Measurements from ENCODE around the gene XRCC5.

The XRCC5 gene

DNA sequence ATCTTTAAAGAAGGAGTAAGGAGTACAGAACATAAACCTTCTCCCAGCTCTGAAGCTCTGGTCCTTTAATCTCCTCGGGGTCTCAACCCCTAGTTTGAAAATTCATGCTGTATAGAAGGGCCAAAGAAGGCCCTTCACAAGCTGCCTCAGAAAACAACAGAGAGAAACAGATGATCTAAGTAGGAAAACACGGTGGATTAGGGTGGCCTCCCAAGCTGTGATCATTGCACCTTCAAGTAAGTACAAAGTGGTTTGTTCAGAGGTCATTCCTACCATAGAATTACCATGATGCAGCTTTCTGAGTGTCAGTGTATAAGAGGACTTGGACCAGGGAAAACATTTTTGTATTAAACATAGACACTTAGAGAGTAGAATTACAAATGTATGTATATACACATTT lies 16.5 kb upstream of the XRCC5 start:
- Histone ChIP-seq H3K27ac (ENCODE audit: extremely low read depth, low read depth, low read length) (no peak overlapping the region), H3K36me3 (ENCODE audit: control insufficient read depth in 2 of 2, insufficient read depth in 1 of 2, low read length in 2 of 2) (no peaks in the 10 kb centered on the region), H3K4me3 (ENCODE audit: low read depth, low read length) (no peak overlapping the region), H3K4me1 (ENCODE audit: control insufficient read depth, insufficient read depth, low read length) (no peaks in the 10 kb centered on the region), H3K9me3 (ENCODE audit: control insufficient read depth, insufficient read depth, low read depth, low read length) (no peaks in the 10 kb centered on the region)
- ChIA-PET POLR2A (interaction anchor here (0.7 kb wide), 1 partner anchor 414 kb away, joined by 3 read pairs; no protein-coding TSS in a partner anchor), CTCF (interaction anchor here (1.3 kb wide), 1 partner anchor 16 kb away, joined by 4 read pairs; the partner anchor contains the start of gene XRCC5)
- no peak for TF ChIP-seq ZNF202 (tag by site-specific recombination; IDR thresholded peaks at IDR 0.05; ENCODE audit: borderline replicate concordance)
- no peak for TF ChIP-seq ZNF426 (tag by site-specific recombination; IDR thresholded peaks at IDR 0.05)
- TF ChIP-seq ZNF121 (tag by site-specific recombination; IDR thresholded peaks at IDR 0.05): no peak
- TF ChIP-seq ZNF2 (tag by site-specific recombination; IDR thresholded peaks at IDR 0.05): no peak
- TF ChIP-seq ZBTB20 (tag by site-specific recombination; IDR thresholded peaks at IDR 0.05): no peak
- TF ChIP-seq ZNF155 (tag by site-specific recombination; IDR thresholded peaks at IDR 0.05): no peak
- TF ChIP-seq, protein P1, sequence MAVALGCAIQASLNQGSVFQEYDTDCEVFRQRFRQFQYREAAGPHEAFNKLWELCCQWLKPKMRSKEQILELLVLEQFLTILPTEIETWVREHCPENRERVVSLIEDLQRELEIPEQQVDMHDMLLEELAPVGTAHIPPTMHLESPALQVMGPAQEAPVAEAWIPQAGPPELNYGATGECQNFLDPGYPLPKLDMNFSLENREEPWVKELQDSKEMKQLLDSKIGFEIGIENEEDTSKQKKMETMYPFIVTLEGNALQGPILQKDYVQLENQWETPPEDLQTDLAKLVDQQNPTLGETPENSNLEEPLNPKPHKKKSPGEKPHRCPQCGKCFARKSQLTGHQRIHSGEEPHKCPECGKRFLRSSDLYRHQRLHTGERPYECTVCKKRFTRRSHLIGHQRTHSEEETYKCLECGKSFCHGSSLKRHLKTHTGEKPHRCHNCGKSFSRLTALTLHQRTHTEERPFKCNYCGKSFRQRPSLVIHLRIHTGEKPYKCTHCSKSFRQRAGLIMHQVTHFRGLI (tag by site-specific recombination; IDR thresholded peaks at IDR 0.05): no peak
- no peak for TF ChIP-seq GFI1B (tag by site-specific recombination; IDR thresholded peaks at IDR 0.05)
- TF ChIP-seq KLF9 (tag by site-specific recombination; IDR thresholded peaks at IDR 0.05; ENCODE audit: low read depth): no peak
- TF ChIP-seq ZNF830 (tag by site-specific recombination; IDR thresholded peaks at IDR 0.05; ENCODE audit: low read depth): no peak

DNA sequence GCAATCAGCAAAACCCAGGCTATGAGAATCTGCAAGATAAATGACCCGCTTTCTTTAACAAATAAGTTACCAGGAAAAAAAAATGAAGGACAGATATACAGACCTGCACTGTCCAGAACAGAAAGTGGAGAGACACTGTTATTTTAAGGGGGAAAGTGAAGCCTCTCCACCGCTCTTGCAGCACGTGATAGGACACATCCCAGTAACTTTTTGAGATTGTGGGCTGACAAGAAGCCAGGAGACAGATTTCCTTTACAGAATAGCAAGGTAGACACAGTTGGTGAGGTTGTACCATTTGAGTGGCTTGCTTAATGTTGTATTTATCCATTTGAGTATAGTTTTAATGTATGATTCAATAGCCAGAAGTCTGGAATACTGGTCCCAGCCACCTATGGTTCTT lies 14.4 kb upstream of the XRCC5 start:
- no peaks in the 10 kb centered on the region for H3K4me1 ChIP-seq (ENCODE audit: control insufficient read depth, insufficient read depth, low read length)
- no peak overlapping the region for H3K27ac ChIP-seq (ENCODE audit: extremely low read depth, low read depth, low read length)
- no peak overlapping the region for H3K4me3 ChIP-seq (ENCODE audit: low read depth, low read length)
- CTCF ChIA-PET: interaction anchor here (0.8 kb wide), 1 partner anchor 16 kb away, joined by 3 read pairs; no protein-coding TSS in a partner anchor
- no peaks in the 10 kb centered on the region for H3K9me3 ChIP-seq (ENCODE audit: control insufficient read depth, insufficient read depth, low read depth, low read length)
- no peaks in the 10 kb centered on the region for H3K36me3 ChIP-seq (ENCODE audit: control insufficient read depth in 2 of 2, insufficient read depth in 1 of 2, low read length in 2 of 2)
- POLR2A ChIA-PET: interaction anchor here (1.1 kb wide), 1 partner anchor 14 kb away, joined by 3 read pairs; no protein-coding TSS in a partner anchor
- TF ChIP-seq, protein P2, sequence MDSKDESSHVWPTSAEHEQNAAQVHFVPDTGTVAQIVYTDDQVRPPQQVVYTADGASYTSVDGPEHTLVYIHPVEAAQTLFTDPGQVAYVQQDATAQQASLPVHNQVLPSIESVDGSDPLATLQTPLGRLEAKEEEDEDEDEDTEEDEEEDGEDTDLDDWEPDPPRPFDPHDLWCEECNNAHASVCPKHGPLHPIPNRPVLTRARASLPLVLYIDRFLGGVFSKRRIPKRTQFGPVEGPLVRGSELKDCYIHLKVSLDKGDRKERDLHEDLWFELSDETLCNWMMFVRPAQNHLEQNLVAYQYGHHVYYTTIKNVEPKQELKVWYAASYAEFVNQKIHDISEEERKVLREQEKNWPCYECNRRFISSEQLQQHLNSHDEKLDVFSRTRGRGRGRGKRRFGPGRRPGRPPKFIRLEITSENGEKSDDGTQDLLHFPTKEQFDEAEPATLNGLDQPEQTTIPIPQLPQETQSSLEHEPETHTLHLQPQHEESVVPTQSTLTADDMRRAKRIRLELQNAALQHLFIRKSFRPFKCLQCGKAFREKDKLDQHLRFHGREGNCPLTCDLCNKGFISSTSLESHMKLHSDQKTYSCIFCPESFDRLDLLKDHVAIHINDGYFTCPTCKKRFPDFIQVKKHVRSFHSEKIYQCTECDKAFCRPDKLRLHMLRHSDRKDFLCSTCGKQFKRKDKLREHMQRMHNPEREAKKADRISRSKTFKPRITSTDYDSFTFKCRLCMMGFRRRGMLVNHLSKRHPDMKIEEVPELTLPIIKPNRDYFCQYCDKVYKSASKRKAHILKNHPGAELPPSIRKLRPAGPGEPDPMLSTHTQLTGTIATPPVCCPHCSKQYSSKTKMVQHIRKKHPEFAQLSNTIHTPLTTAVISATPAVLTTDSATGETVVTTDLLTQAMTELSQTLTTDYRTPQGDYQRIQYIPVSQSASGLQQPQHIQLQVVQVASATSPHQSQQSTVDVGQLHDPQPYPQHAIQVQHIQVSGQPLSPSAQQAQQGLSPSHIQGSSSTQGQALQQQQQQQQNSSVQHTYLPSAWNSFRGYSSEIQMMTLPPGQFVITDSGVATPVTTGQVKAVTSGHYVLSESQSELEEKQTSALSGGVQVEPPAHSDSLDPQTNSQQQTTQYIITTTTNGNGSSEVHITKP (tag by site-specific recombination; IDR thresholded peaks at IDR 0.05): 0 out of 2 replicates have a peak, but pooled peaks have one; percentile 49
- TF ChIP-seq MEIS1 (CRISPR knock-in tag; IDR thresholded peaks at IDR 0.05; ENCODE audit: borderline replicate concordance): no peak

DNA sequence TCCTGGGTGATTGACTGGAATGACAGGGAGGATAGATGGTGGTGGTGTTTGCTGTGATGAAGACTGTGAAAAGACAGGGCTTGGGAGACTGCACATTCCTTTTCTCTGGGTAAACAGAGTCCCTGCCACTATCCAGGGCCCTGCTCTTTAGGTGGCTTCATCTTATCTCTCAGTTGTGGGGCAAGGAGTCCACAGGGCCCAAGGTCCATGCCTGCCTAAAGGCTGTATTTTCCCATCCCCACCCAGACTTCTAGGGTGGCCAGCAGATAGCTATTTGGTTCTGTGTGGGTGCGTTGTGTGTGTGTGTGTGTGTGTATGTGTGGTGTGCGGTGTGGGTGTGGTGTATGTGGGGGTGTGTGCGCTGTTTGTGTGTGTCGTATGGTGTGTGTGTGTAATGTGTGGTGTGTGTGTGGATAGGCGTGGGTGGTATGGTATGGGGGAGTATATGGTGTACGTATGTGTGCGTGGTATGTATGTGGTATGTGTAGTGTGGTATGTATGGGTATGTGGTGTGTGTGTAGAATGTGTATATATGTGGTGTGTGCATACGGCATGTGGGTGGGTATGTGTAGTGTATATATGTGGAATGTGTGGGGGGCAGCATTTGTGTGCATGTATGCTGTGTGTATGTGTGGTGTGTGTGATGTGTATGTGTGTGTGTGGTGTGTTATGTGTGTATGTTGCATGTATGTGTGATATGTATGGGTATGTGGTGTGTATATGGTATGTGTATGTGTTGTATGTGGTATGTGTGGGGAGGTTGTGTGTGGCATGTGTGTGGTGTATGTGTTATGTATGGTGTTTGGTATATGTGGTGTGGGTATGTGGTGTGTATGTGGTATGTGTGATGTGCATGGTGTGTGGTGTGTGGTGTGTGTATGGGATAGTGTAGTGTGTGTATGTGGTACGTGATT lies 10.5 kb upstream of the XRCC5 start:
- POLR2A ChIA-PET: no interaction called here
- Histone ChIP-seq H3K27ac (ENCODE audit: extremely low read depth, low read depth, low read length) (no peak overlapping the region), H3K36me3 (ENCODE audit: control insufficient read depth in 2 of 2, insufficient read depth in 1 of 2, low read length in 2 of 2) (no peaks in the 10 kb centered on the region), H3K4me1 (ENCODE audit: control insufficient read depth, insufficient read depth, low read length) (no peaks in the 10 kb centered on the region), H3K9me3 (ENCODE audit: control insufficient read depth, insufficient read depth, low read depth, low read length) (no peaks in the 10 kb centered on the region), H3K4me3 (ENCODE audit: low read depth, low read length) (no peak overlapping the region)
- CTCF ChIA-PET: no interaction called here
- peak; percentile 90 for TF ChIP-seq EGR2 (tag by site-specific recombination; IDR thresholded peaks at IDR 0.05; ENCODE audit: low read depth)
- TF ChIP-seq ZNF211 (tag by site-specific recombination; IDR thresholded peaks at IDR 0.05; ENCODE audit: low read depth): peak; percentile 14; the same call in 1 of the 2 replicates
- peak; percentile 12; the same call in 1 of the 2 replicates for TF ChIP-seq ZNF521 (tag by site-specific recombination; IDR thresholded peaks at IDR 0.05)
- TF ChIP-seq ZFHX2 (tag by site-specific recombination; conservative IDR thresholded peaks at IDR 0.05): peak; percentile 83
- no peak for TF ChIP-seq MEIS1 (CRISPR knock-in tag; IDR thresholded peaks at IDR 0.05; ENCODE audit: borderline replicate concordance)
- 0 out of 2 replicates have a peak, but pooled peaks have one; percentile 37 for TF ChIP-seq ZNF239 (tag by site-specific recombination; IDR thresholded peaks at IDR 0.05)

All from HEK293 (cell line).